MCF 10A (cell line): ENCODE results near the gene COL26A1. TPM values are rescaled to one million over a fixed set of nuclear protein-coding genes. Genes with fewer than 3 reads are reported as not detected.

Experiments used
- BruUV-seq: library from RNA; stranded (reverse); fragments of 400-500 nt; replicated peaks from 2 replicates; lab custom pipeline; 2021; lab: Mats Ljungman, UMichigan
- CTCF ChIA-PET: fragments of 300-600 bp; sonication (Branson Sonifier 250); formaldehyde crosslinking; extraction: SDS; loops from one replicate; lab custom pipeline; 2021; ENCODE audit warnings: antibody characterized with exemption, inconsistent platforms; lab: Yijun Ruan, JAX
- POLR2A ChIA-PET: fragments of 300-600, 350-650 bp; sonication (Branson Sonifier 250); formaldehyde crosslinking; extraction: SDS; loops from one replicate; lab custom pipeline; 2020; ENCODE audit warnings: antibody characterized with exemption, inconsistent platforms; lab: Yijun Ruan, JAX
- DNase-seq: peaks from one replicate; pipeline ENCODE4 v3.0.0-alpha.2; 2018; ENCODE audit not compliant: unreplicated experiment
- H3K27ac Mint-ChIP-seq: one replicate; pipeline ENCODE4 v1.8.0; 2022; ENCODE audit warnings: mild to moderate bottlenecking, low read depth, mixed read lengths; ENCODE audit not compliant: unreplicated experiment
- H3K27me3 Mint-ChIP-seq: one replicate; pipeline ENCODE4 v1.8.0; 2022; ENCODE audit warnings: mixed read lengths; ENCODE audit not compliant: insufficient read depth, unreplicated experiment
- H3K36me3 Mint-ChIP-seq: one replicate; pipeline ENCODE4 v1.8.0; 2022; ENCODE audit warnings: mild to moderate bottlenecking, moderate library complexity, mixed read lengths; ENCODE audit not compliant: insufficient read depth, unreplicated experiment
- H3K4me1 Mint-ChIP-seq: one replicate; pipeline ENCODE4 v1.8.0; 2022; ENCODE audit warnings: mixed read lengths; ENCODE audit not compliant: insufficient read depth, unreplicated experiment
- H3K4me3 Mint-ChIP-seq: one replicate; pipeline ENCODE4 v1.8.0; 2022; ENCODE audit warnings: mild to moderate bottlenecking, moderate library complexity, mixed read lengths; ENCODE audit not compliant: unreplicated experiment
- H3K9me3 Mint-ChIP-seq: one replicate; pipeline ENCODE4 v1.8.0; 2022; ENCODE audit warnings: mixed read lengths; ENCODE audit not compliant: unreplicated experiment
- CTCF ChIP-seq: fragments of 200-600 bp; IDR thresholded peaks from one replicate; pipeline ENCODE4 v1.8.0; 2022; ENCODE audit warnings: antibody characterized with exemption, mild to moderate bottlenecking; ENCODE audit not compliant: unreplicated experiment
- intact Hi-C: fragments of 100-400 bp; cut with micrococcal nuclease; formaldehyde crosslinking; loops from 2 replicates; pipeline ENCODE4 v1.14.1; 2022
- total RNA-seq: library from RNA; stranded (reverse); gene quantifications from 2 replicates; pipeline ENCODE4 v1.2.3, GENCODE V29; 2022

The COL26A1 gene
- total RNA-seq, 1 experiment from 2014 or later = not detected

- POLR2A ChIA-PET = no interaction called here
- peaks cover 7% of the 10 kb centered on the region for H3K9me3 Mint-ChIP-seq
- H3K27me3 Mint-ChIP-seq = peaks cover 69% of the 10 kb centered on the region
- H3K4me3 Mint-ChIP-seq = no peak overlapping the region
- CTCF ChIA-PET = interaction anchor here (0.6 to 2.2 kb wide), 20 partner anchors 18 to 1016 kb away, joined by 3 to 10 read pairs (median 3); partner anchors contain the start of gene COL26A1
- TF ChIP-seq CTCF = no peak
- DNase-seq = no peak
- no peaks in the 10 kb centered on the region for H3K36me3 Mint-ChIP-seq
- intact Hi-C loops = no loop called here
- no TSS peak for BruUV-seq
- H3K27ac Mint-ChIP-seq = no peak overlapping the region
- no peaks in the 10 kb centered on the region for H3K4me1 Mint-ChIP-seq
Observed at GRCh38 chr7:101411508-101411874, 48.8 kb downstream of the COL26A1 start.

- Mint-ChIP-seq H3K27me3 (peaks cover 65% of the 10 kb centered on the region), H3K4me3 (no peak overlapping the region), H3K27ac (no peak overlapping the region), H3K4me1 (no peaks in the 10 kb centered on the region), H3K36me3 (no peaks in the 10 kb centered on the region), H3K9me3 (peaks cover 7% of the 10 kb centered on the region)
- no peak for TF ChIP-seq CTCF
- POLR2A ChIA-PET = interaction anchor here (0.7 kb wide), 1 partner anchor 9 kb away, joined by 3 read pairs; no protein-coding TSS in a partner anchor
- BruUV-seq = no TSS peak
- intact Hi-C loops = no loop called here
- DNase-seq = no peak
- CTCF ChIA-PET = interaction anchor here (0.7 kb wide), 1 partner anchor 721 kb away, joined by 4 read pairs; no protein-coding TSS in a partner anchor
Observed at GRCh38 chr7:101412976-101413375, 50.3 kb downstream of the COL26A1 start.

- peaks cover 6% of the 10 kb centered on the region for H3K36me3 Mint-ChIP-seq
- peaks cover 55% of the 10 kb centered on the region for H3K27me3 Mint-ChIP-seq
- intact Hi-C loops = no loop called here
- no TSS peak for BruUV-seq
- H3K27ac Mint-ChIP-seq = no peak overlapping the region
- DNase-seq = no peak
- H3K9me3 Mint-ChIP-seq = no peaks in the 10 kb centered on the region
- no peak overlapping the region for H3K4me3 Mint-ChIP-seq
- POLR2A ChIA-PET = no interaction called here
- H3K4me1 Mint-ChIP-seq = no peaks in the 10 kb centered on the region
- TF ChIP-seq CTCF = no peak
- CTCF ChIA-PET = no interaction called here
Observed at GRCh38 chr7:101418694-101419093, 56.0 kb downstream of the COL26A1 start.

- Mint-ChIP-seq H3K4me3 (no peak overlapping the region), H3K9me3 (no peaks in the 10 kb centered on the region), H3K4me1 (no peaks in the 10 kb centered on the region), H3K36me3 (peaks cover 6% of the 10 kb centered on the region), H3K27me3 (peaks cover 44% of the 10 kb centered on the region), H3K27ac (no peak overlapping the region)
- POLR2A ChIA-PET = no interaction called here
- BruUV-seq = no TSS peak
- no peak for TF ChIP-seq CTCF
- intact Hi-C loops = no loop called here
- CTCF ChIA-PET = no interaction called here
- DNase-seq = no peak
Observed at GRCh38 chr7:101419831-101420230, 57.2 kb downstream of the COL26A1 start.
